Chondrocyte (in vitro differentiated cells): Measurements from ENCODE around the gene HLA-DOA. TPM values are rescaled to one million over a fixed set of nuclear protein-coding genes. Genes with fewer than 3 reads are reported as not detected.
A peak's percentile ranks its signal among the peaks of the same experiment; 100 is the strongest.

Experiments used
- DNase-seq: peaks from one replicate; pipeline ENCODE4 v3.0.0; 2021; ENCODE audit warnings: mixed read lengths, low spot score
- H3K27ac Mint-ChIP-seq: one replicate; pipeline ENCODE4 v1.8.0; 2021; ENCODE audit warnings: mild to moderate bottlenecking, moderate library complexity, mixed read lengths; ENCODE audit not compliant: unreplicated experiment
- H3K27me3 Mint-ChIP-seq: 2 replicates; pipeline ENCODE4 v1.8.0; 2021; ENCODE audit warnings: low read depth, mixed read lengths
- H3K36me3 Mint-ChIP-seq: 2 replicates; pipeline ENCODE4 v1.8.0; 2021; ENCODE audit warnings: low read depth, mixed read lengths
- H3K4me1 Mint-ChIP-seq: 2 replicates; pipeline ENCODE4 v1.8.0; 2021; ENCODE audit warnings: low read depth, mild to moderate bottlenecking, mixed read lengths
- H3K4me3 Mint-ChIP-seq: one replicate; pipeline ENCODE4 v1.8.0; 2021; ENCODE audit warnings: mild to moderate bottlenecking, moderate library complexity, mixed read lengths; ENCODE audit not compliant: unreplicated experiment
- H3K9me3 Mint-ChIP-seq: 2 replicates; pipeline ENCODE4 v1.8.0; 2021; ENCODE audit warnings: low read depth, mixed read lengths
- long read RNA-seq: library from polyadenylated mRNA; stranded (forward); transcript quantifications from one replicate; pipeline ENCODE4 v2.0.0, GENCODE V29; 2021
- total RNA-seq: library from RNA; stranded (reverse); gene quantifications from 3 replicates; pipeline ENCODE4 v1.2.1, GENCODE V29; 2021
- TF ChIP-seq, protein P1 (sequence below): fragments of 200-600 bp; sonication (generic); IDR thresholded peaks from 2 replicates; pipeline ENCODE4 v1.5.0; 2021; ENCODE audit warnings: antibody characterized with exemption, mild to moderate bottlenecking, moderate library complexity

HLA-DOA gene
- total RNA-seq: not detected in 3 replicates
- long read RNA-seq: 0 reads

DNA sequence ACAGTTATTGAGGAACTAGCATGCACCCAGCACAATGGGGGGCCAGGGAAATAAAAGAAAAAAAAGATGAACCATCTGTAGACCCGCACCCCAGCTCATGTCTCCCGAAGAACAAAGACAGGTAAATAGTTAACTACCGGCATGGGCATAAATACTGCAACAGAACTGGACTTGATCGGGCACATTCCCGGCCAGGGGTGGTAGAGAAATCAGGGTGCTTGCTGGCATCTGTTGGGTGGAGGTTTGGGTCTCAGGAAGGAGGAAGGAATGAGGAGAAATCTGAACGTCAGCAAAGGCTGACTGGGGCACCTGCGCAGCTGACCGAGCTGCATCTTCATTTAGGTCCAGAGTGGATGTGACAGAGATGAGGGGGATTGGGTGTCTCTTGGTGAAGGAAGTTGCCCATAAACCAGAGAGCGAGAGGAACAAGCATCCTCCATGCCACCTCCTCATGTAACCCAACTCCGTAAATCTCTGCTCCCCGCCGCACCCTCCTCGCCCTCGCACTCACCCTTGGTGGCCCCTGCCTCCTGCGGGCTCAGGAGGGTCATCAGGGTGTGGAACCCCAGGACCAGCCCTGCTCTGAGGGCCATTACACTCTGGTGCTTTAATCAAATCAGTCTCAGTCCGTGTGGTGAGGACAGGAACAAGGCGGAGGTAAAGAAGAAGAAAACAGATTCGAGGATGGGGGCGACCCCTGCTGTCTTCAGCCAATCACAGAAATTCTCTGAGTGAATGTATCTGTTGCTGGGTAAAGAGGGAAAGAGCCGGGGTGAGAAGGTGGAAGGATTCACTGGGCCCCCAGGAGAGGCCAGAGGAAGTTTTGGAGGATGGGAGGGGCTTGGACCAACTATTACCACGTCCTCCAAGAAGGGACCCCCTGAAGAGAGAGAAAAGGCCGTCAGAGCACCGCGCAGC is at the start of gene HLA-DOA:
Gene HLA-DOA, minus strand, starts transcription at position 648 of the 918 bp plus-strand sequence.
- peak within 1 kb of the TSS; percentile 52 for H3K4me3 Mint-ChIP-seq
- no peak within 1 kb of the TSS for H3K27ac Mint-ChIP-seq
- TF ChIP-seq, protein P1, sequence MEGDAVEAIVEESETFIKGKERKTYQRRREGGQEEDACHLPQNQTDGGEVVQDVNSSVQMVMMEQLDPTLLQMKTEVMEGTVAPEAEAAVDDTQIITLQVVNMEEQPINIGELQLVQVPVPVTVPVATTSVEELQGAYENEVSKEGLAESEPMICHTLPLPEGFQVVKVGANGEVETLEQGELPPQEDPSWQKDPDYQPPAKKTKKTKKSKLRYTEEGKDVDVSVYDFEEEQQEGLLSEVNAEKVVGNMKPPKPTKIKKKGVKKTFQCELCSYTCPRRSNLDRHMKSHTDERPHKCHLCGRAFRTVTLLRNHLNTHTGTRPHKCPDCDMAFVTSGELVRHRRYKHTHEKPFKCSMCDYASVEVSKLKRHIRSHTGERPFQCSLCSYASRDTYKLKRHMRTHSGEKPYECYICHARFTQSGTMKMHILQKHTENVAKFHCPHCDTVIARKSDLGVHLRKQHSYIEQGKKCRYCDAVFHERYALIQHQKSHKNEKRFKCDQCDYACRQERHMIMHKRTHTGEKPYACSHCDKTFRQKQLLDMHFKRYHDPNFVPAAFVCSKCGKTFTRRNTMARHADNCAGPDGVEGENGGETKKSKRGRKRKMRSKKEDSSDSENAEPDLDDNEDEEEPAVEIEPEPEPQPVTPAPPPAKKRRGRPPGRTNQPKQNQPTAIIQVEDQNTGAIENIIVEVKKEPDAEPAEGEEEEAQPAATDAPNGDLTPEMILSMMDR: no peak
- H3K36me3 Mint-ChIP-seq: peaks cover 2% of the 10 kb centered on the region
- DNase-seq: no peak
- H3K27me3 Mint-ChIP-seq: peaks cover 67% of the 10 kb centered on the region
- H3K9me3 Mint-ChIP-seq: no peaks in the 10 kb centered on the region
- peaks cover 4% of the 10 kb centered on the region for H3K4me1 Mint-ChIP-seq

DNA sequence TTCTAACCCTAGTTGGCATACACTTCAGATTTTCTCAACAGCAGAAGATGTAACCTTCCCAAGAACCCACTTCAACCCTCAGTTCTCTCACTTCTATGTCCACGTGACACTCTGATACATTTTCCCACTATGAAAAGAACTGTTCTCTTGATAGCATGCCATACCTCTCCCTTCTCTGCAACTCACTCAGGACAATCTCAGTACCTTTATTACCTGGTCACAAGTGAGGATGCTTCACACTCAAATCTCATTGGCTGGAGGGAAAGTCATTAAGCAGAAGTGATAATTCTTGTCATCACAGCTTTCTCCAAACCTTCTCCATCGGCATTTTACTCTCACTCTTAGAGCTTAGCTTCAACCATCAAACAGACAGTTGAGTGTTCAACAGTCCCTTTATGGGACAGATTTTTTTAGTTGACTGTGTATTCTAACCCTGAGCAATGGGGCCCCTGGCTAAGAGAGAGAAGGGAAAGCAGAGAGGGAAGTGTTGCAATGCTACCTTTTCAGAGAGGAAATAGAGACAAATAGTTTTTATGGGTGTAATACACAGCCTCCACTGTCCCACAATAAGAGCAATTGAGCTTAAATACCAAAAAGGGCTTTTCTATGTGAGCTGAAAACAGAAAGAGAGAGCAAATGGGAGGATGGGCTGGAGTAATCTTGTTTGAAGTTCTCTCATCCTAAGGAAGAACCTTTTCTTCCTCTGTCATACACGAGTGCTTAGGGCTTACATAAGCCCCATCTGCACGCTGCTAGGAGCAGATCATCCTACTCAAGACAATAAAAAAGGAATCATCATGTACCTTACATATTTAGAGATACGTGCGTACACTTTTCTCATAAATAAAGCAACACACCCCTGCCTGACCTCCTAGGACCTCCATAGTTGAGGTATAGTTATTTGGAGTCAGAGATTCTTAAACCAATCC is 48.1 kb upstream of the HLA-DOA start:
- no peaks in the 10 kb centered on the region for H3K9me3 Mint-ChIP-seq
- peaks cover 40% of the 10 kb centered on the region for H3K27me3 Mint-ChIP-seq
- H3K36me3 Mint-ChIP-seq: no peaks in the 10 kb centered on the region
- H3K4me3 Mint-ChIP-seq: no peak overlapping the region
- no peaks in the 10 kb centered on the region for H3K4me1 Mint-ChIP-seq
- TF ChIP-seq, protein P1: no peak
- H3K27ac Mint-ChIP-seq: no peak overlapping the region
- no peak for DNase-seq

DNA sequence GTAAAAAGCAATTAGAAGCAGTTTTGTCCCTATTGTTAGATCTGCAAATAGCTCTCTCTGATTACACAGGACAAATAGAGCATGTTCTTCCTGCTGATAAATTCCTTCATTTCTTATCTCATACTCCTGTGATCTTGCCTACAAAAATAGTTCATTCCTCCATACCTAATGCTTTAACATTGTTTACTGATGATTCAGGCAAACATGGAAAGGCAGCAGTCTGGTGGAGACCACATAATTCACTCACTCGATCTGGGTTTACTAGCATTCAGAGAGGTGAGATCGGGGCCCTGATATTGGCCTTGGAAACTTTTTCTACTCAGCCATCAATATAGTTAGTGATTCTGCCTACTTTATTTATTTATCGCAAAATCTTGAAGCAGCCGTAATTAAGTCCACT is 43.8 kb upstream of the HLA-DOA start:
- Mint-ChIP-seq H3K27me3 (peaks cover 60% of the 10 kb centered on the region), H3K9me3 (no peaks in the 10 kb centered on the region), H3K36me3 (no peaks in the 10 kb centered on the region), H3K4me1 (no peaks in the 10 kb centered on the region), H3K27ac (no peak overlapping the region), H3K4me3 (no peak overlapping the region)
- TF ChIP-seq, protein P1: no peak
- DNase-seq: no peak

DNA sequence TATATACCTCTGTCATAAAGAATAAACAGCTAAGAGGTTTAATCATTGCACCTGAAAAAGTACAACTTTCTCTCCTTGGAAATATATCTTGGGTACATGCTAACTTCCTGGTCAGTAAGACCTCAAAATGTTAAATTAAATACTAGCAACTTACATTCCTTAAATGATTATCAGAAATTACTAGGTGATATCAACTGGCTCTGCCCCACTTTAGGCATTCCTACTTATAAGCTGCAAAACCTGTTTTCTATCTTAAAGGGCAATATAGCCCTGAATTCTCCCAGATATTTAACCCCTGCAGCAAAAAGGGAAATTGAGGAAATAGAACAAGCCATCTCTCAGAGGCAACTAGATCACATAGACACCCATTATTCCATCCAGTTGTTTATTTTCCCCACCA is 43.2 kb upstream of the HLA-DOA start:
- Mint-ChIP-seq H3K36me3 (no peaks in the 10 kb centered on the region), H3K27me3 (peaks cover 61% of the 10 kb centered on the region), H3K27ac (no peak overlapping the region), H3K4me3 (no peak overlapping the region), H3K9me3 (no peaks in the 10 kb centered on the region), H3K4me1 (no peaks in the 10 kb centered on the region)
- DNase-seq: no peak
- TF ChIP-seq, protein P1: no peak
